ENCODE data around the gene CTAGE4.
"Not testable (repeated sequence)": the region's sequence is repeated elsewhere in the genome, so short reads cannot be mapped to it uniquely, and the experiment has no call there.

CTAGE4 gene

GRCh38 chr7:144183166-144183565 lies at the start of gene CTAGE4:
Gene CTAGE4 (plus strand): TSS chr7:144183466. CDS start chr7:144183504, 38 bp downstream.
- H3K4me3 ChIP-seq (ENCODE audit: low read depth, low read length), result not testable (repeated sequence)

- no peak for TF ChIP-seq CTCF (IDR thresholded peaks at IDR 0.05; ENCODE audit: borderline replicate concordance, insufficient read depth, low read depth, low read length)
- no peak overlapping the region for H3K4me3 ChIP-seq (ENCODE audit: low read depth, low read length)
Observed at GRCh38 chr7:144134116-144134515, 49.1 kb upstream of the CTAGE4 start.

- no peak for TF ChIP-seq CTCF (IDR thresholded peaks at IDR 0.05; ENCODE audit: borderline replicate concordance, insufficient read depth, low read depth, low read length)
- H3K4me3 ChIP-seq (ENCODE audit: low read depth, low read length), result no peak overlapping the region
Observed at GRCh38 chr7:144137501-144137900, 45.8 kb upstream of the CTAGE4 start.

GRCh38 chr7:144142187-144142586 lies 41.1 kb upstream of the CTAGE4 start:
- no peak for TF ChIP-seq CTCF (IDR thresholded peaks at IDR 0.05; ENCODE audit: borderline replicate concordance, insufficient read depth, low read depth, low read length)

GRCh38 chr7:144144426-144144825 lies 38.8 kb upstream of the CTAGE4 start:
- H3K4me3 ChIP-seq (ENCODE audit: low read depth, low read length), result no peak overlapping the region

More at GRCh38 chr7:144142187-144142586, 41.1 kb upstream of the CTAGE4 start:
- H3K4me3 ChIP-seq (ENCODE audit: low read depth, low read length), result no peak overlapping the region

GRCh38 chr7:144148224-144148827 lies 34.9 kb upstream of the CTAGE4 start:
- no peak for TF ChIP-seq CTCF (IDR thresholded peaks at IDR 0.05; ENCODE audit: borderline replicate concordance, insufficient read depth, low read depth, low read length)
- H3K4me3 ChIP-seq (ENCODE audit: low read depth, low read length), result no peak overlapping the region

More at GRCh38 chr7:144144426-144144825, 38.8 kb upstream of the CTAGE4 start:
- no peak for TF ChIP-seq CTCF (IDR thresholded peaks at IDR 0.05; ENCODE audit: borderline replicate concordance, insufficient read depth, low read depth, low read length)

- no peak overlapping the region for H3K4me3 ChIP-seq (ENCODE audit: low read depth, low read length)
- TF ChIP-seq CTCF (IDR thresholded peaks at IDR 0.05; ENCODE audit: borderline replicate concordance, insufficient read depth, low read depth, low read length), result no peak
Observed at GRCh38 chr7:144158861-144159260, 24.4 kb upstream of the CTAGE4 start.

Measured in GM12875 (cell line).